GM12864 (cell line): ENCODE data around the gene CHCHD6.

Experiments
- DNase-seq: peaks from one replicate; pipeline ENCODE4 v3.0.0-alpha.2; 2011; ENCODE audit warnings: low read depth
- H3K4me3 ChIP-seq: 2 replicates; pipeline ENCODE4 v1.5.1; 2011; ENCODE audit warnings: mild to moderate bottlenecking, low read depth, low read length, control low read depth
- CTCF ChIP-seq: IDR thresholded peaks from 2 replicates; pipeline ENCODE4 v1.5.1; 2011; ENCODE audit warnings: low read depth, mild to moderate bottlenecking, moderate library complexity, low read length, control low read depth, inconsistent platforms; ENCODE audit errors: missing control alignments

Gene CHCHD6

GRCh38 chr3:126972866-126973265, 268.8 kb downstream of the CHCHD6 start:
- no peak for TF ChIP-seq CTCF
- no peak for DNase-seq
- no peak overlapping the region for H3K4me3 ChIP-seq

GRCh38 chr3:126973814-126974213, 269.8 kb downstream of the CHCHD6 start:
- no peak for TF ChIP-seq CTCF
- no peak overlapping the region for H3K4me3 ChIP-seq

DNA sequence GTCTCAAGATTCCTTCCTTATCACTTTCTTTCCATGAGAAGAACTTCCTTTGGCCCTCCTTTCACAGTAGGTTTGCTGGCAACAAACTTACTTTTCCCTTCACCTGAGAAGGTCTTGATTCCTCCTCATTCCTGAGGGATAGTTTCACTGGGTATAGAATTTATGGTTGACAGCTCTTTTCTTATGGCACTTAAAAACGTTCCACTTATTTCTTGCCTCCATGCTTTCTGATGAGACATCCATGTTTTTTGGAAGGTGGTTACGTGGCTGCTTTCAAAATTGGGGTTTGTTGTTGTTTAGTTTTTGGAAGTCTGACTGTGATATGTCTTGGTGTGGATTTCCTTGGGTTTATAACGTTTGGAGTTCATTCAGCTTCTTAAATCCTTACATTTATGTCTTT, 270.7 kb downstream of the CHCHD6 start:
- no peak for DNase-seq
- no peak for TF ChIP-seq CTCF
- no peak overlapping the region for H3K4me3 ChIP-seq

More at GRCh38 chr3:126973814-126974213, 269.8 kb downstream of the CHCHD6 start:
- no peak for DNase-seq

- TF ChIP-seq CTCF = no peak
- no peak overlapping the region for H3K4me3 ChIP-seq
- DNase-seq = no peak
Observed at GRCh38 chr3:126976906-126977305, 272.9 kb downstream of the CHCHD6 start.

DNA sequence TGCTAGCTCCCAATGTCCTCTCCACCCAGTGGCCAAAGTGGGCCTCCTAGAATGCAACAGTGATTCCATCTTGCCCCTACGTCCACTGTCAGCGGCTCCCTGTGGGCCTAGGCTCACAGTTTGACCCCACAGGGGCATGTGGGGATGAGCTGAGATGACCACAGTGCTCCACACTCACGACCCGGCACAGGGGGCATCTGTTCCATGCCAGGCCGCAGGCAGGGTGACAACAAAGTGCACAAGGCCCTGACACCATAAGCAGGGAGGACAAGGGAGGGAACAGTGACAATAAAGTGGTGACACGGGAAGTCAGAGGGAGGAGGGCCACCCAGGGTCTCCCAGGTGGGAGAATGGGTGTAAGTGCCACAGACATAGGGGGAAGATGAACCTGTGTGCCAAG, 273.8 kb downstream of the CHCHD6 start:
- H3K4me3 ChIP-seq = no peak overlapping the region
- no peak for TF ChIP-seq CTCF
- DNase-seq = no peak

DNA sequence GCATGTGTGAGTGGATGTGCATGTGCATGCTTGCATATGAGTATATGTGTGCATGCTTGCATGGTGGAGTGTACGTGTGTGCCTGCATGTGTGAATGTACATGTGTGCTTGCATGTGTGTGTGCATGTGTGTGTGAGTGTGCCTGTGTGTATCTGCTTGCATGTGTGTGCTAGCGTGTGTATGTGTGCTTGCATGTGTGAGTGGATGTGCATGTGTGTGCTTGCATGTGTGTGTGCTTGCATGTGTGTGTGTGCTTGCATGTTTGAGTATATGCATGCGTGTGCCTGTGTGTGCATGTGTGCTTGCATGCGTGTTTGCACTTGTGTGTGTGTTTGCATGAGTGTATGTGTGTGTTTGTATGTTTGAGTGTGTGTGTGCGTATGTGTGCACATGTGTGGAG, 274.3 kb downstream of the CHCHD6 start:
- TF ChIP-seq CTCF = no peak
- no peak for DNase-seq

DNA sequence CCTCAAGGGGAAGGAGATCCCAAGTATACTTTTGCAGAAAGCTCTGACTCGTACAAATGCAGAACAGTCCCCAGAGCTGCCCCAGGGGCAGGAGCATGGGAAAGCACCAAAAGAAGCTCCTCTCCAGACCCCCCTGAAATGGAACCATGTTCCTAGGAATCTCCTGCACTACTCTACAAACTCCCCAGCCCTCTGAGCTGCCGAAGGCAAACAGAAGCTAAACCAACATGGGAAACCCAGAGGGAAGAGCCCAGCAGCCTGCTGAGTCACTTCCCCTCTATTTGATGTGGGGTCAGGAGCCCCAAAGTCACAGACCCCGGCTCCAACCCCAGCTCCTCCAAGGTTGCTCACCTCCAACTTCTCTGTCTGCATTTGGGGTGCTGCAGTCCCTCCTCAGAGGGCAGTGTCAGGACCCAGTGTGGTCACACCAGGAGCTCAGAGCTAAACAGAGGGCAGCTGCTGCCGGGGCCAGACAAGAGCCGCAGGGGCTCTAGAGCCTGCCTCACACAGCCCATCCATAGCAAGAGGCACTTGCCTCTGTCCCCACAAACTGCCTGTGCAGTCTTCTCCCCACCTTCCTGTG, 275.1 kb downstream of the CHCHD6 start:
- DNase-seq = no peak
- no peak overlapping the region for H3K4me3 ChIP-seq
- TF ChIP-seq CTCF = no peak

More for the DNA sequence above, 274.3 kb downstream of the CHCHD6 start:
- no peak overlapping the region for H3K4me3 ChIP-seq
